Measurements from ENCODE around the gene ACTRT2. TPM values are rescaled to one million over a fixed set of nuclear protein-coding genes. Genes with fewer than 3 reads are reported as not detected.

The ACTRT2 gene
- polyA plus RNA-seq, 1 experiment, result not detected

- H3K27me3 ChIP-seq (ENCODE audit: control insufficient read depth, insufficient read depth, low read length), result no peaks in the 10 kb centered on the region
- no peaks in the 10 kb centered on the region for H3K36me3 ChIP-seq (ENCODE audit: control insufficient read depth, insufficient read depth, low read length)
- no peak overlapping the region for H3K4me3 ChIP-seq (ENCODE audit: low read depth, low read length)
- no peak for TF ChIP-seq CTCF (IDR thresholded peaks at IDR 0.05; ENCODE audit: insufficient read depth, low read depth, low read length)
- no peak for DNase-seq (ENCODE audit: low read depth)
- POLR2A ChIA-PET, result no interaction called here
- CTCF ChIA-PET, result no interaction called here
Measured at GRCh38 chr1:3029481-3029961, 8.3 kb downstream of the ACTRT2 start.

GRCh38 chr1:3029991-3030662, 8.9 kb downstream of the ACTRT2 start:
- ChIA-PET POLR2A (no interaction called here), CTCF (no interaction called here)
- no peaks in the 10 kb centered on the region for H3K27me3 ChIP-seq (ENCODE audit: control insufficient read depth, insufficient read depth, low read length)
- no peaks in the 10 kb centered on the region for H3K36me3 ChIP-seq (ENCODE audit: control insufficient read depth, insufficient read depth, low read length)
- no peak for DNase-seq (ENCODE audit: low read depth)
- H3K4me3 ChIP-seq (ENCODE audit: low read depth, low read length), result no peak overlapping the region
- TF ChIP-seq CTCF (IDR thresholded peaks at IDR 0.05; ENCODE audit: insufficient read depth, low read depth, low read length), result no peak

GRCh38 chr1:3030663-3031381, 9.6 kb downstream of the ACTRT2 start:
- Histone ChIP-seq H3K36me3 (ENCODE audit: control insufficient read depth, insufficient read depth, low read length) (no peaks in the 10 kb centered on the region), H3K27me3 (ENCODE audit: control insufficient read depth, insufficient read depth, low read length) (no peaks in the 10 kb centered on the region), H3K4me3 (ENCODE audit: low read depth, low read length) (no peak overlapping the region)
- ChIA-PET CTCF (no interaction called here), POLR2A (no interaction called here)
- DNase-seq (ENCODE audit: low read depth), result no peak
- no peak for TF ChIP-seq CTCF (IDR thresholded peaks at IDR 0.05; ENCODE audit: insufficient read depth, low read depth, low read length)

GRCh38 chr1:3031401-3032221, 10.3 kb downstream of the ACTRT2 start:
- TF ChIP-seq CTCF (IDR thresholded peaks at IDR 0.05; ENCODE audit: insufficient read depth, low read depth, low read length), result no peak
- DNase-seq (ENCODE audit: low read depth), result no peak
- CTCF ChIA-PET, result no interaction called here
- no peaks in the 10 kb centered on the region for H3K36me3 ChIP-seq (ENCODE audit: control insufficient read depth, insufficient read depth, low read length)
- H3K4me3 ChIP-seq (ENCODE audit: low read depth, low read length), result no peak overlapping the region
- POLR2A ChIA-PET, result no interaction called here
- no peaks in the 10 kb centered on the region for H3K27me3 ChIP-seq (ENCODE audit: control insufficient read depth, insufficient read depth, low read length)

Measured in BJ (cell line).